ENCODE results near the gene TPGS1. TPM values are rescaled to one million over a fixed set of nuclear protein-coding genes. Genes with fewer than 3 reads are reported as not detected.

Gene TPGS1
- total and polyA plus RNA-seq, 2 donors (not counting 3 experiments of a cell fraction or from before 2014, with no cell fraction given): 20.9 to 24.7 TPM

DNA sequence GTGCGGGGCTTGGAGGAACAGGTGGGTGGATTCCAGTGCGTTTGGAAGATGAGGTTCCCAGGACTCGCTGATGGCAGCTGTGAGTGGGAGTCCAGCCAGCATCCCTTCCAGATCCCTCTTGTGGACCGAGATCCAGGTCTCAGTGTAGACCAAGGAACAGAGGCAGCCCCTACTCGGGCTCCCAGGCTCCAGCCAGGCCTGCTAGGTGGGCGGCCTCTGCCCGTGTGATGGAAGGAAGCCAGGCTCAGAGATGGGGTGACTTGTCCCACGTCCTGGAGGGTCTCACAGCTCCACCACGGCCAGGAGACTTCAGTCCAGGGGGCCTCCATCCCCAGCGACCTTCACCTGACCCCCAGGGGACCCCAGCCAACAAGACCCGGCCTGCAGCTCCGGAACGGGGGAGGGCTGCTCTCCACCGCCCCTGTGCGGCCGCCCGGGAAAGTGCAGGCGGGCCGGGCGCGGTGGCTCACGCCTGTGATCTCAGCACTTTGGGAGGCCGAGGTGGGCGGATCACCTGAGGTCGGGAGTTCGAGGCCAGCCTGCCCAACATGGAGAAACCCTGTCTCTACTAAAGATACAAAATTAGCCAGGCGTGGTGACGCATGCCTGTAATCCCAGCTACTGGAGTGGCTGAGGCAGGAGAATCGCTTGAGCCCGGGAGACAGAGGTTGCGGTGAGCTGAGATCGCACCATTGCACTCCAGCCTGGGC is 11.7 kb upstream of the TPGS1 start:
- CTCF ChIA-PET: interaction anchor here (0.6 to 2.7 kb wide), 9 partner anchors 10 to 122 kb away, joined by 3 to 28 read pairs (median 3); no protein-coding TSS in a partner anchor
- dilution Hi-C loops (cut with MboI; ENCODE audit: extremely low pct_ligation_motif_present, low sequenced_read_pairs): no loop called here

More for the DNA sequence above, 11.7 kb upstream of the TPGS1 start:
- no peaks in the 10 kb centered on the region for H3K79me2 ChIP-seq (ENCODE audit: control insufficient read depth, insufficient read depth, low read length)
- H3K27ac ChIP-seq (ENCODE audit: insufficient read depth, low read depth, low read length): no peak overlapping the region
- H3K36me3 ChIP-seq (ENCODE audit: control insufficient read depth in 2 of 2, extremely low read depth in 1 of 2, insufficient read depth in 2 of 2, low read length in 2 of 2): no peaks in the 10 kb centered on the region
- intact Hi-C loops (cut with micrococcal nuclease): no loop called here
- H3K27me3 ChIP-seq (ENCODE audit: control insufficient read depth in 2 of 2, insufficient read depth in 2 of 2, low read length in 2 of 2): peaks cover 9 to 12% of the 10 kb centered on the region in 2 experiments
- POLR2A ChIA-PET: no interaction called here
- BruUV-seq (replicated peaks): no TSS peak
- H3K9me1 ChIP-seq (replicated peaks; ENCODE audit: control insufficient read depth, extremely low read depth, insufficient read depth, low read length): no peaks in the 10 kb centered on the region
- H3K4me3 ChIP-seq (replicated peaks in 1 of 3; ENCODE audit: insufficient read depth in 1 of 3, low read depth in 1 of 3, low read length in 3 of 3): no peak overlapping the region
- H3K4me1 ChIP-seq (ENCODE audit: control insufficient read depth, extremely low read depth, insufficient read depth, low read length): no peaks in the 10 kb centered on the region
- DNase-seq (ENCODE audit: low read depth, low spot score) (peak; percentile 33), FAIRE-seq (no peak)
- no peak overlapping the region for H3K4me2 ChIP-seq (ENCODE audit: insufficient read depth, low read length)
- H4K20me1 ChIP-seq (replicated peaks; ENCODE audit: control insufficient read depth, extremely low read depth, insufficient read depth, low read length): no peaks in the 10 kb centered on the region
- H3K9me3 ChIP-seq (replicated peaks; ENCODE audit: control insufficient read depth, insufficient read depth, low read length): no peaks in the 10 kb centered on the region
- H2AFZ ChIP-seq (ENCODE audit: low read depth, low read length): no peak overlapping the region
- TF ChIP-seq, protein P1, sequence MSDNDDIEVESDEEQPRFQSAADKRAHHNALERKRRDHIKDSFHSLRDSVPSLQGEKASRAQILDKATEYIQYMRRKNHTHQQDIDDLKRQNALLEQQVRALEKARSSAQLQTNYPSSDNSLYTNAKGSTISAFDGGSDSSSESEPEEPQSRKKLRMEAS (IDR thresholded peaks at IDR 0.05; ENCODE audit: insufficient read depth, insufficient read length): no peak
- TF ChIP-seq, protein P2, sequence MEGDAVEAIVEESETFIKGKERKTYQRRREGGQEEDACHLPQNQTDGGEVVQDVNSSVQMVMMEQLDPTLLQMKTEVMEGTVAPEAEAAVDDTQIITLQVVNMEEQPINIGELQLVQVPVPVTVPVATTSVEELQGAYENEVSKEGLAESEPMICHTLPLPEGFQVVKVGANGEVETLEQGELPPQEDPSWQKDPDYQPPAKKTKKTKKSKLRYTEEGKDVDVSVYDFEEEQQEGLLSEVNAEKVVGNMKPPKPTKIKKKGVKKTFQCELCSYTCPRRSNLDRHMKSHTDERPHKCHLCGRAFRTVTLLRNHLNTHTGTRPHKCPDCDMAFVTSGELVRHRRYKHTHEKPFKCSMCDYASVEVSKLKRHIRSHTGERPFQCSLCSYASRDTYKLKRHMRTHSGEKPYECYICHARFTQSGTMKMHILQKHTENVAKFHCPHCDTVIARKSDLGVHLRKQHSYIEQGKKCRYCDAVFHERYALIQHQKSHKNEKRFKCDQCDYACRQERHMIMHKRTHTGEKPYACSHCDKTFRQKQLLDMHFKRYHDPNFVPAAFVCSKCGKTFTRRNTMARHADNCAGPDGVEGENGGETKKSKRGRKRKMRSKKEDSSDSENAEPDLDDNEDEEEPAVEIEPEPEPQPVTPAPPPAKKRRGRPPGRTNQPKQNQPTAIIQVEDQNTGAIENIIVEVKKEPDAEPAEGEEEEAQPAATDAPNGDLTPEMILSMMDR (IDR thresholded peaks at IDR 0.05; ENCODE audit: extremely low read depth in 1 of 2, insufficient read depth in 1 of 2, low read depth in 1 of 2, low read length in 2 of 2): peak; percentile 73 to 79
- H3K9ac ChIP-seq (replicated peaks; ENCODE audit: extremely low read depth, insufficient read depth, low read length): no peak overlapping the region

Measured in endothelial cell of umbilical vein (primary cell).